ENCODE measurements around the gene USP20. TPM values are rescaled to one million over a fixed set of nuclear protein-coding genes. Genes with fewer than 3 reads are reported as not detected.
A peak's percentile ranks its signal among the peaks of the same experiment; 100 is the strongest.

The USP20 gene
- total RNA-seq, 1 experiment from 2014 or later, result 9.1 TPM

DNA sequence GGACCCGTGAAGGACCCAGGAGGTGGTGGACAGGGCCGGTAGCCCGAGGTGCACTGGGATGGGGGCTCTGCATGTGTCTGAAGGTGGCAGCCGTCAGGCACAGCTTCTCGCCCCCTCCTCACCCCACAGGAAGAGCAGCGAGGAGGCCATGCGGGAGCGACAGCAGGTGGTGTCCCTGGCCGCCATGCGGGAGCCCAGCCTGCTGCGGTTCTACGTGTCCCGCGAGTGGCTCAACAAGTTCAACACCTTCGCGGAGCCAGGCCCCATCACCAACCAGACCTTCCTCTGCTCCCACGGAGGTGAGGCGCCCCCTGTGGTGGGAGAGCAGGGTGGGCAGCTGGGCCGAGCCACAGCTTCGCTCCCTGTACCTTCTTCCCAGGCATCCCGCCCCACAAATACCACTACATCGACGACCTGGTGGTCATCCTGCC lies 39.9 kb downstream of the USP20 start:
- no peak for DNase-seq (ENCODE audit: low read depth)

- no peak for DNase-seq (ENCODE audit: low read depth)
Measured at GRCh38 chr9:129875687-129876395, 40.6 kb downstream of the USP20 start.

DNA sequence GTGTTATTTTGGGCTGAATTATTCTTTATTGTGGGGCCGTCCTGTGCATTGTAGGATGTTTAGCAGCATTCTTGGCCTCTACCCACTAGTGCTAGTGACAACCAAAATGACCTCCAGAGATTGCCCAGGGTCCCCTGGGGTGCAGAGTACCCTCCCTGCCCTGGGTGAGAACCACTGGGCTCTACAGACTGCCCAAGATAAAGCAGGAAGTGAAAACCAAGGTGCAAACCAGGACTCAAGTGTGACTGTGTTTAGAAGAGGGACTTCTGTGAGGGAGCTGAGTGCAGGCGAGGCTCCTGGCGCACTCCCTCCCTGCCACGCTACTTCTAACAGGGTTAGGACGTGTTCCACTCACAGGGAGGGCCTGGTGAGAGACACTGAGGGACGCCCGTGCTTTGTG lies 41.6 kb downstream of the USP20 start:
- DNase-seq (ENCODE audit: low read depth), result no peak

- DNase-seq (ENCODE audit: low read depth), result no peak
Measured at GRCh38 chr9:129878291-129878690, 43.0 kb downstream of the USP20 start.

- DNase-seq (ENCODE audit: low read depth), result no peak
Measured at GRCh38 chr9:129879103-129879699, 43.9 kb downstream of the USP20 start.

DNA sequence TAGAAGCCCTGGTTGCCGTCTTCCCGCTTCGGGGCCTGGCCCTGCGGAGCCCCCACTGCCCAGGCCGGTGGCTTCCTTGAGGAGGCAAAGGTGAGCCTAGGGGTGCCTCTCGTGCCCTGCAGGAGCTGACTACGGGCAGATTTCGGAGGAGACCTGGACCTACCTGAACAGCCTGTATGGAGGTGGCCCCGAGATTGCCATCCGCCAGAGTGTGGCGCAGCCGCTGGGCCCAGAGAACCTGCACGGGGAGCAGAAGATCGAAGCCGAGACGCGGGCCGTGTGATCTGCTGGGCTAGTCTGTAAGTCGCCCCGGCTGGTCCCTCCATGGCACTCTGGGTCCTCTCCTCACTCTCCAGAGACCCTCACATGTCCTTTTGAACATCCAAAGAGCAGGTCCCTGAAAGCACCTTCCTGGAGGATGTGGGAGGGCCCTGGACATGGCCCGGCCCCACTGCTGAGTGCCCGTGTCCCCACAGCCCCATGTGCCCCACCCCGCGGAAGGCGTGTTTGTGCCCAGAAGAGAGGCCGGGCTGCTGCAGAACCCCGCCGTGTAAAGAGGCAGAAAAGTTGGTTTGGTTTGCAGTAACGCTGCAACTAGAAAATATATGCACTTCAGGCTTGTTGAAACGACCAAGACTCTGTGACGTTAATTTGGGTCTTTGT lies 44.9 kb downstream of the USP20 start:
- no peak for DNase-seq (ENCODE audit: low read depth)

GRCh38 chr9:129880654-129881546 lies 45.6 kb downstream of the USP20 start:
- no peak for DNase-seq (ENCODE audit: low read depth)

DNA sequence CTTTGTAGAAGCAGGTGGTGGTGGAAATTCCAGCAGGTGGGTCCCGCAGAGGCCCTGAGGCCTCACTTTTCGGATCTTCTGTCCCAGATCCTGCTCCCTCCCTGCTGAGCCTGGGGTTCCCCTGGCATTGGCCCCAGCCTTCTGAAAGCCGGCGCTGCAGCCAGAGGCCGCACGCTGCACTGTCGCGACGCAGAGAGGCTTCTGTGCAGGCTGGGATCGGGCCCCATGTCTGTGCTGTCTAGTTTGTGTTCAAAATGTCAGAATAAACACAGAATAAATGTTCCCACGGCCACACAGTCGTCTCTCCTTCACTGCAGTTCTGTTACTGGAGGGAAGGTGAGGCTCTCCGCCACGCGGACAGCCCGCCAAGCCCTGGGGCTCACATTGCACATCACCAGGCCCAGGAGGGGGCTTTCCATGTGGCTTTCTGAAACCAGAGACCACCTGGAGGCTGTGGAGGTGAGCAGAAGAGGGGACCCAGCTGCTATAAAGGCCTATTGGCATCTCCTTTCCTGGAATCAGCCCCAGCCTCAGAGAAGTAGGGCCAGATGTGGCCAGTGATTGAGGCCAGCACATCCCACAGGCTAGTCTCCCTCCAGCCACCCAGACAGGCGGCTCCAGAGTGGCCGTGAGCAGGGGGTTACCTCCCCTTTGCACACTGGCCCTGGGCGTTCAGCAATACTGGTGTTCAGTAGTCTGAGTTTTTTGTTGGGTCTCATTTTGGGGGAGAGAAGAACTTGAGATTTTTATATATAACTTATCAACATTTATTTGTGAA lies 46.5 kb downstream of the USP20 start:
- no peak for DNase-seq (ENCODE audit: low read depth)

DNA sequence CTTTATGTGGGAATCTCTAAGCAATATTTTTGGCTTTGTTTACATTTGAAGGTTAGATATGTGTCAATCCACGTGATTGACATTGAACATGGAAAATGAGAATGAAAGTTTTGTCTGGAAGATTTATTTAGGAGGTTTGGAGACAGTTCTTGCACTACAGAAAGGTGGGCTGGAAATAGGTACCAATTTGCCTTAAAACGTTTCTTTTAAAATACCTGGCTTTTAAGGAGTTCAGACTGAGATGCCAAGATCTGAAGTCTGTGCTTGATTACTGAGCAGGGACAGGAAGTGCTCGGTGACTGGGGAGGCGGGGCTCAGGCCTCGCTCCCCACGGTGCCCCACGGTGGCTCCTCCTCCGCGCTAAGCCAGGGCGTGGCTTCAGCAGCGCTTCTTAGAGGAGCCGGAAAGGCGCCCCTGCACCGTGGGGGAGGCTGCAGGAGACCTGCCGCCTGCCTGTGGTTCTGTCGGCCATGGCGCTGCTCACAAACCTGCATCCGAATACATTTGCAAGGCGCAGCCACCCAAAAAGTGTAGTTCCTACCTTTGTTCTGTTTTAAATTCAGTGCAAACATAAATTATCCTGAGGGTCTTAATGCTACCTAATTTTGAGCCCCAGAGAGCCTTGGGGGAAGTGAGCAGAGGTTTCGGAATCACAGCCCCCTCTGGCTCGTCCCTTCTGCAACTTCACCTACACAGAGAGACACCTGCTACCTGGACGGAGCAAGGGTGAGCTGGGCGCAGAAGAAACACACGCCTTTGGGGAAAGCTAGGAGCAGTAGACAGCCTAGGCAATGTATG lies 49.2 kb downstream of the USP20 start:
- peak; percentile 95 for DNase-seq (ENCODE audit: low read depth)

DNA sequence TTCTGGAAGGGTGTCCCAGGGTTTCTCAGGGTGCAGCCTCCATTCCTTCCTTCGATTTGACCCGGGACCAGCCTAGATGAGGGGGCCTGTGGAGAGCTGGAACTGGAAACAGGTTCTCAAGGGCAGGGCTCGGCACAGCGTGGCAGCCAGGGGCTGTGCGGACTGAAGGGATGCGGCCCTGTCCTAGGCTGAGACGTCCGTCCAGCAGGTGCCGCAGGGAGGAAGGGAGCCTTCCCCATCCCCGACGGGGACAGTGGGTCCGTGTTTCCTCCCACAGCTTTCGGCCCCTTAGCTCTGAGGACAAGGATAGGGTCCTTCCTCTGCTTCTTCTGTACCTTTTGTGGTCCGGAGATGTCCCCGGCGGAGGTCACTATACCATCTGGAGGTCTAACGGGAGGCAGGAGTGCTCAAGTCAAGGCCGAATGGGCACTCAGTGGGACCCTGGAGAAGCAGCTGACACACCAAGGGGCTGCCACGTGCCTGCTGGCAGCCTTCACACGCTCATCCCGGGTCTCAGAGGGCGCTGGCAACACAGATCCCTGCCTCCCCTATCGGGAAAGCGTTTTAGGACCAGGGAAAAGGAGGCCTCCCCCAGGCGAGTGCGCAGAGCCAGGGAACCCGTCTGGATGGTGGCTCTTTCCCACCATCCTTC lies 49.9 kb downstream of the USP20 start:
- DNase-seq (ENCODE audit: low read depth), result peak; percentile 31

- DNase-seq (ENCODE audit: low read depth), result peak; percentile 98
Measured at GRCh38 chr9:129885670-129886106, 50.4 kb downstream of the USP20 start.

DNA sequence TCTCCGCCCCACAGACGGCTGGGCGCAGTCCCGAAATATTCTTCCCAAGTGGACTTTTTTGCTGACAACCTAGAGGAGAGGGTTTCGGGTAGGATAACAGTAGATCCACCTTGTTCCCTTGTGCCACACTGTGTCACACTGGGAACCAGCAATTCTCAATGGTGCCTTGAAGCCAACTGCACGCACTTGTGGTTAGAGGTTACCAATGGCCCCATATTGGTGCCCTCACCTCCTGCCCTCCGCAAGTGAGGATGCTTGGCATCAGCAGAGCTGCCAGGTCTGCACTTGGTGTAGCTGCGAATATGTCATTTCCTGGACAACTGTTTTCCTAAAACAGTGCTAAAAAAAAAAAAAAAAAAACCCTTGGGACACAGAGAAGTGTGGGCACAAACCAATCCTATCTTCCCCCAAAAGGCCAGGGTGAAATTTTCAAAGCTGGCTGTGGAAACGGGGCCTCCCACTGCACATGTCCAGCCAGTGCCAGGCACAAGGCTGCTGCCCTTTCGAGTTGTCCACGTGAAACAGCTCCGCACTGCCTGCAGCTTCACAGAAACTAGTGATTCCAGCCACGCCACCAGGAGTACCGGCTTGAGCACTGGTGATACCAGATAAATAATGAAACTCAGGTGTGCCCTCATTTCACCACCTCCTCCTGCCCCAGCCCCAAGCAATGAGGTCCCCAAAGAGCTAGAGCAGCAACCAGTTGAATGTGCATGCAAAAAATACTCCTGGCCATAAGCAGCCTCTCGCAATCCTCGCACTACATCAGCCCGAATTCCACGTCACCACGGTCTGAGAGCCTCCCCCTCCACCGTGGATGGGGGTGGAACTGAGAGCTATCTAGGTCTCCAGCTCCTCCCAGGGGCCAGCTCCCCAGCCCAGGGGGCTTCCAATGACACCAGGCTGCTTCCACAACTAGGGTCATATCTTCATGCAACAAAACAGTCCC lies 51.2 kb downstream of the USP20 start:
- no peak for DNase-seq (ENCODE audit: low read depth)

- DNase-seq (ENCODE audit: low read depth), result peak; percentile 65
Measured at GRCh38 chr9:129887334-129888292, 52.4 kb downstream of the USP20 start.

- DNase-seq (ENCODE audit: low read depth), result no peak
Measured at GRCh38 chr9:129888293-129889121, 53.2 kb downstream of the USP20 start.

- no peak for DNase-seq (ENCODE audit: low read depth)
Measured at GRCh38 chr9:129889122-129889940, 54.1 kb downstream of the USP20 start.

Data from Daoy (cell line).